ENCODE data around the gene TMEM255B.
"Not testable (repeated sequence)": the region's sequence is repeated elsewhere in the genome, so short reads cannot be mapped to it uniquely, and the experiment has no call there.

The TMEM255B gene

GRCh38 chr13:113770441-113770840, 11.4 kb downstream of the TMEM255B start:
- no peak for DNase-seq

GRCh38 chr13:113770937-113771336, 11.9 kb downstream of the TMEM255B start:
- no peak for DNase-seq

GRCh38 chr13:113771709-113772331, 12.8 kb downstream of the TMEM255B start:
- DNase-seq: no peak

GRCh38 chr13:113774177-113775107, 15.4 kb downstream of the TMEM255B start:
- no peak for DNase-seq

- DNase-seq: no peak
These were observed 16.6 kb downstream of the TMEM255B start for GRCh38 chr13:113775451-113776145.

GRCh38 chr13:113776231-113777125, 17.5 kb downstream of the TMEM255B start:
- DNase-seq: no peak

GRCh38 chr13:113777311-113778260, 18.6 kb downstream of the TMEM255B start:
- DNase-seq: no peak

GRCh38 chr13:113781571-113781970, 22.5 kb downstream of the TMEM255B start:
- no peak for DNase-seq

GRCh38 chr13:113782472-113782871, 23.4 kb downstream of the TMEM255B start:
- DNase-seq: no peak

- DNase-seq: no peak
These were observed 24.3 kb downstream of the TMEM255B start for GRCh38 chr13:113783200-113783881.

- no peak for DNase-seq
These were observed 25.1 kb downstream of the TMEM255B start for GRCh38 chr13:113783966-113784644.

GRCh38 chr13:113784645-113785024, 25.6 kb downstream of the TMEM255B start:
- no peak for DNase-seq

GRCh38 chr13:113785051-113786010, 26.3 kb downstream of the TMEM255B start:
- peak in 1 of 2 donors; percentile 10 for DNase-seq

- DNase-seq: no peak
These were observed 27.3 kb downstream of the TMEM255B start for GRCh38 chr13:113786262-113786841.

GRCh38 chr13:113787694-113788093, 28.7 kb downstream of the TMEM255B start:
- no peak for DNase-seq

- DNase-seq: no peak
These were observed 29.5 kb downstream of the TMEM255B start for GRCh38 chr13:113788413-113789135.

GRCh38 chr13:113789167-113789566, 30.1 kb downstream of the TMEM255B start:
- DNase-seq: no peak

- DNase-seq: not testable (repeated sequence)
These were observed 30.9 kb downstream of the TMEM255B start for GRCh38 chr13:113789931-113790330.

All from stimulated activated CD4-positive, alpha-beta T cell treated with anti-CD3 and anti-CD28 coated beads, Interleukin-2, amount 100 ng/mL, for 48 hours (primary cell).